NCI-H2196 treated with DMSO at 0.1 percent for 48 hours (cell line): ENCODE measurements around the gene NTM.
"Not testable (repeated sequence)": the region's sequence is repeated elsewhere in the genome, so short reads cannot be mapped to it uniquely, and the experiment has no call there.

ENCODE experiments used
- DNase-seq: peaks from one replicate; lab custom pipeline; 2025; ENCODE audit not compliant: unreplicated experiment; lab: John Stamatoyannopoulos, UW

The NTM gene

DNA sequence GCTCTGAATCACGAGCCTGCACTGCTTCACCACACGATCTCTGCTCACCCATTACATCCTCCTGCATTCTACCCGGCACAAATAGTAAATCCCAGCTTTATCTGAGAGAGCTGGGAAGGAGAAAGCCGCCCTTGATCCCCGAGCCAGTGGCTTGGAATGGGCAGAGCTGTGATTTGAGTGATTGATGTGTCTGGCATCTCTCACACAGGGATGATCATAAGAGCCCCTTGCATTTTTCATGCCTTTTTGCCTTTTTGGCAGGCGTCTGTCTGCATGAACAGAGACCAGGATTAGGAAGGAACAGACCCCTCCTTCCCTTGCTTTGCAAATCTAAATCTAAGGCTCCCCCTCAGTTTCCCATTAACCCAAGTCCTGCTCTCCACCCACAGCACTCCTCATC, 945.3 kb downstream of the NTM start:
- DNase-seq, result no peak

DNA sequence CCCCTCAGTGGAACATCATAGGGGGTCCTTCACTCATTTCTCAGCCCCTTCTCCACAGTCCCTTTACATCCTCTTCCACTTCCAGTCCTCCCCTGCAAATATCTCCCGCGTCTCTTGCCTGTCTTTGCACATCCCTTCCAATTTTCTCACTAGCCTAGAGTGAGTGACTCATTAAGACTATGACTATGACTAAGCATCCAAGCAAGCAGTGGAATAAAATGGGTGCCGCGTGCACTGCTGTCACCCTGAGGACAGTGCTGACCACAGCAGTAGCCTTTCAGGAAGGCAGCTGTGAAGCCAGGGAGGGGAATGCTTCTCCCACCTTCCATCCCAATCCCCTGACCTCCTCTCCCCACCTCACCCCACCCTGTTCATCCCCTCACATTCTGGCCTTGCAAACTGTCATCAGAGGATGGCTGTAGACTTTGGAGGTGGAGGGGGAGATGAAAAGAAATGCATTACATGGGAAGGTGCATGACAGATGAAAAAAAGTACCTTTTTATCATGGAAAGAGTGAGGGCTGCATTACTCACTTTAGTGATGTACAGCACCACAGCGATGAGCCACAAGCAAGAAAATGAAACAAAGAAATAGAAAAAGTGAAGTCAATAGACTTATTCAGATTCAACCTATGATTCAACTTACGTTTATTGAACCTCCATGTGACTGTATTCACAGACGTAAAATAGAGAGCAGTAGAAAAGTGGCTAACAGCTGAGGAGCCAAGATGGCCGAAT, 948.2 kb downstream of the NTM start:
- DNase-seq, result no peak

DNA sequence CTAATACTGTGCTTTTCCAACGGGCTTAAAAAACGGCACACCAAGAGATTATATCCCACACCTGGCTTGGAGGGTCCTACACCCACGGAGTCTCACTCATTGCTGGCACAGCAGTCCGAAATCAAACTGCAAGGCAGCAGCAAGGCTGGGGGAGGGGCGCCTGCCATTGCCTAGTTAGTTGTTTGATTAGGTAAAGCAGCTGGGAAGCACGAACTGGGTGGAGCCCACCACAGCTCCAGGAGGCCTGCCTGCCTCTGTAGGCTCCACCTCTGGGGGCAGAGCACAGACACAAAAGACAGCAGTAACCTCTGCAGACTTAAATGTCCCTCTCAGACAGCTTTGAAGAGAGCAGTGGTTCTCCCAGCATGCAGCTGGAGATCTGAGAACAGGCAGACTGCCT, 949.0 kb downstream of the NTM start:
- DNase-seq, result not testable (repeated sequence)

DNA sequence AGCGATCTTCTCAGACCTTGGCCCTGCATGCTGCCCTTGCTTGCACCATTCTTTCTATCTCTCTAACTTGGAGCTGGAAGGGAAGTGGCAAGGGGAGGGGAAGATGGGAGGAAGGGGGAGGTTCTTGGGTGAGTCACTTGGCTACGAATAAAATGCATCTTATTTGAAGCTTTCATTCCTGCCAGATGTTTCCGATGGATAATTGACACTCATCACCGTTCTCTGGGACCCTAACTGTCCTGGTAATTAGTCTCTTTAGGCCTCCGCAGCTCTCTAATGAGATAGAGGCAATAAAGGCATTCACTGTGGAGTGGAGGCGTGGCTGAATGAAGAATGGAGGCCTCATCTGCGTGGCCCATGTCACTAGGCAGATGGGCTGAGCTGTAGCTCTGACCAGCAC, 960.1 kb downstream of the NTM start:
- DNase-seq, result no peak

DNA sequence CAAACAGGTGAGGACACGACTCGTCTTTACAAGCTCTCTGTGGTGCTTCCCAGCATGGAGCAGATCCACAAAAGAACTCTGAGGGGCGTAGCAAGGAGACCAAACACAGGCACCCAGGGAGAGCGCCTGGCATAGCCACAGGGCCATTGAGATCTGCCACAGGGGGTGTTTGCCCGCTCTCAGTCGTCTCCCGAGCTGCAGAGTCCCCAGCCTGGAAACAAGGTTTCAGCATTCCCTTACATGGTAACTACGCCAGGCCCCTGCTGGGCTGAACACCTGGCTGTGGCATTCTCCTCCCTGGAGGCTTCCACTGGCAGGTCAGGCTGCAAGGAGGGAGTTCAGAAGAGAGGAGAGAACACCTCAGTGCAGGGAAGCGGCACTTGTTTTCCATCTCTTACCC, 962.1 kb downstream of the NTM start:
- DNase-seq, result no peak

DNA sequence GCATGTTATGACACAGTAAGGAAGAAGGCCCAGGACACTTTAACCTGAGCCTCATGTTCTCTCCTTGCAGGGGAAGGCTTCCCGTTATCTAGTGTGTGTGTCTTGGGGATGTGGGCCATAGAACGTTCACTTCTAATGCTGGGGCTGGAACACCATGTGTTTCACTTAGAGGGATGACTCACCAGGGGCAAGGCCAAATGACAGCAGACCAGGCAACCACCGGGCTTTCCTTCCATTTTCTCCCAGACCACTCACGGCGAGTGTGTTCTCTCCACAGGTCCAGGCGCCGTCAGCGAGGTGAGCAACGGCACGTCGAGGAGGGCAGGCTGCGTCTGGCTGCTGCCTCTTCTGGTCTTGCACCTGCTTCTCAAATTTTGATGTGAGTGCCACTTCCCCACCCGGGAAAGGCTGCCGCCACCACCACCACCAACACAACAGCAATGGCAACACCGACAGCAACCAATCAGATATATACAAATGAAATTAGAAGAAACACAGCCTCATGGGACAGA, 964.4 kb downstream of the NTM start:
- no peak for DNase-seq

DNA sequence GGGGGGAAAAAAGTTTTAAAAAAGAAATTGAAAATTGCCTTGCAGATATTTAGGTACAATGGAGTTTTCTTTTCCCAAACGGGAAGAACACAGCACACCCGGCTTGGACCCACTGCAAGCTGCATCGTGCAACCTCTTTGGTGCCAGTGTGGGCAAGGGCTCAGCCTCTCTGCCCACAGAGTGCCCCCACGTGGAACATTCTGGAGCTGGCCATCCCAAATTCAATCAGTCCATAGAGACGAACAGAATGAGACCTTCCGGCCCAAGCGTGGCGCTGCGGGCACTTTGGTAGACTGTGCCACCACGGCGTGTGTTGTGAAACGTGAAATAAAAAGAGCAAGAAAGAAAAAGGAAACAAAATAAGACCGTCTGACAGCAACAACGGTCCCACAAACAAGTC, 964.9 kb downstream of the NTM start:
- no peak for DNase-seq

DNA sequence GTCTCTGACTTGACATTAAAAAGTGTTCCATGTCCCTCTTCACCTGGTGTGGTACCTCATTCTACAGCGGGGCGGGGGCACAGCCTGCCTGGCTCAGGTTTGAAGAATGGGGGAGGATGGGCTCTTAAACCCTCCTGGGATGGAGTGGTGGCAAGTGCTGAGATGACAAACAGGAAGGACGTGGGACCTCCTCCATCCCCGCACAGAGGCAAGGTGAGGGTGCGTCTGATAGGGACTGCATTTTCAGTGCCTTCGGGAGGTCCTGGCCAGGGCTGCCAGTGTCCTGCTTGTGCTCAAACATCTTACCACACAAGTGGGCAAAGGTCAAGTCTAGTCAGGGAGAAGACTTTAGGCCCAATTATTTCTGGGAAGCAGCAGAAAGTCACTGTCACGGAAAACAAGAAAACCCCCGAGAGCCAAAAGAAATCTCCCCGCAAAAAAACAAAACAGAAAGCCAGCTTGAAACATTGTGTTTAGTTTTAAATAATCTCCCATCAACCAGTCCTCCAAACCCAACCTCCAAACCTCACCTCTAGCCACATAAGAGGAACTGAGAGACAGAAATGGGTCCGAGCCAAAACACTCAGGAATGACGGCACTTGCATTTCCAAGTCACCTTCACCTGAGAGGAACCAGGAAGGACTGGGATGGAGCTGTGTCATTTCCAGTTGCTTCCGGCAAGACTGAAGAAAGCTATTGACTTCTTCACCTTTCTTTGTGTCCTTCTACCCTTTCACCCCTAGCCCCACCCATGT, 966.5 kb downstream of the NTM start:
- no peak for DNase-seq

DNA sequence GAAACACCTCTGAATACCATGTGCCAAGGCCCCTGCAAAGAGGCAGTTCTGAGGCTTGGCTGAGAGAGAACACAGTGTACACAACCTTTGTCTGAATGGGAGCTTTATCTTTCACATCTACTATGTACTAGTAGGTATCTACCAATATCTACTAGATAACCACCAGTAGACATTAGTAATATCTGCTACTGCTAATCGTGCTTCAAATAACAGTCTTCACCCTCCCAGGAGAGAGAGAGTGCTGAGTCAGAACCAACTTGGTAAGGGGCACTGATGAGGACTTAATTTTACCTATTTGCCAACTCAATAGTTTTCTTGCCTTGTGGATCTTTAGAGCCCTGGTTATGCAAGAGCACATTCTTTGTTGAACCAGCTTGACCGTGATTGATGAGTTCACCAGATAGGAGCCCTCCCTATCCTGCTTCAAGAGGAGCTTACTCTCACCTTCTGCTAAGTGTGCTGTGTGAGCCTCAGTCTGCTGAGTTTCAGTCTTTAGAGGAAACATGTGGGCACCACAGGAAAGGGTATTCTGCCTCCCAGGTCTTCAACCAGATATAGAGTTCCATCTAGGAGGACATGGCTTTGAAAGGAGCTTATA, 967.5 kb downstream of the NTM start:
- no peak for DNase-seq

DNA sequence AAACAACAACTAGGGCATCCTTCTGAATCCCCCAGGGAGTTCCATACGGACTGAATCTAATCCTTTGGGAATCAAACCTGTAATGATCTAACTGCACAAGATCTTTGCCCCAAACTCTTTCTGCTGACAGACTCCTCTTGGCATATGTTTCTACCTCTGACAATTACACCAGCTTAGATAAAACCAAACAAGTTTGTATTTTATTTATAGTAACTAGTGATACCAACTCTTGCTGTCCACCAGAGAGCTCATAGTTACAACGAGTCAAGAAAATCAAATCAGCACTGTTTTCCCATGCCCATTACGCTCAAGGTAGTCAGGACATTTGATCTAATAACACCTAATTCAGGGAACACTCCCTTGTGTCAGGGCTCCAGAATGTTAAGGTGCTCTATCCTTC, 972.0 kb downstream of the NTM start:
- DNase-seq, result no peak

DNA sequence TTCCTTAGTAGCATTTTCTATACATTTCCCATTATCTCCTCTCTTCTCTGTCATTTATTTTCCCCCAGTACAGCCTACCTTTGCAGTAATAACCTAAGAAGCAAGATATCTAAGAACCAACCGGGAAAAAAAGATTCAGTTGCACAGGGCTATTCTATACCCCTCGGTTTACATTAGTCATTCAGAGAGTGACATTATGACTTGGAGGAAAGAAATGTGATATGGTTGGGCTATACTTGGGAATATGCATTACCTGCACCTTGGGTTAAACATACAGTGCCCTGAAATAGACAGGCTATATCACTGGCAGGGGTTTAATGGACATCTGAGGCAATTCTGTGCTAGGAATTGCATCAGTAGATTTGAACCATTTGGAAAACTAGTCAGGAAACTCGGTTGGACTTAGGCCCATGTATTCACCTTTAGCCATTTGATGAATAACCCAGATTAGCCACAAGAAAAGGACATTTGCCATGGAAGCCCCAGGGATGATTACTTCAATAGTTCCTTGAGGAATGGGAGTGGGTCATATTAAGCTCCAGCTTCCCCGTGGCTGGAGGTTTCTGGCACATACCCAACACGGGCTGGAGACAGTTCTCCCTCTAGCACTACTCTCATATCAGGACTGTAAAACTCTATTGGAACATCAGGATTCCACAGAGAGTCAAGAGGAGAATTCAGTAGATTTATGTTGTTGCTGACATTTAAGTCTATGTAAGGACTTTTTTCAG, 973.2 kb downstream of the NTM start:
- no peak for DNase-seq

DNA sequence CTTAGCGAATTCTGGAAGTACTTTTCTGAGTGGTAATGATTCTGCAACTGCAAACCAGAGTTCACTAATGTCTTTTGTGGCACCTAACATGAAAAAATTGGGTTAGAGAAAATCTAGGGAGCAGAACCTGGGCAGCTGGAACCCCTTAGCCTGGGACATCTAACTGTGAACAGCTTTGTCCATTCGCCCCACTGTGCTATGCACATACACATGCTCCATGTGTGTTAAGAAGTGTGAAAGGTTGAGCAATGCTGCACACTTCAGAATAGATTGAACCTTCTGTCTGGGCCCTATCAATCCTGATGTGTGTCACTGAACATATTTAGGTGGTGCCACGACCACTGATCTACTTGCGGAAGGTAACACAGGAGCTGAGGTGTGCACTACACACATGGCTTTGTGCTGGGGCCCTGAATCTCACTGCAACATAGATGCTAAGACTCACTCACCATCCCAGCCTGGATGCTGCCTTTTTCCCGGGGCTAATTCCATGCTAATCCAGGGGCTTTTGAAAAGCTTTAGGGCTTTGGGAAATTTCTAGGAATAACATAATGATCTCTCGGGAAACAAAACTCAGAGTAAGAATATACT, 976.2 kb downstream of the NTM start:
- no peak for DNase-seq

DNA sequence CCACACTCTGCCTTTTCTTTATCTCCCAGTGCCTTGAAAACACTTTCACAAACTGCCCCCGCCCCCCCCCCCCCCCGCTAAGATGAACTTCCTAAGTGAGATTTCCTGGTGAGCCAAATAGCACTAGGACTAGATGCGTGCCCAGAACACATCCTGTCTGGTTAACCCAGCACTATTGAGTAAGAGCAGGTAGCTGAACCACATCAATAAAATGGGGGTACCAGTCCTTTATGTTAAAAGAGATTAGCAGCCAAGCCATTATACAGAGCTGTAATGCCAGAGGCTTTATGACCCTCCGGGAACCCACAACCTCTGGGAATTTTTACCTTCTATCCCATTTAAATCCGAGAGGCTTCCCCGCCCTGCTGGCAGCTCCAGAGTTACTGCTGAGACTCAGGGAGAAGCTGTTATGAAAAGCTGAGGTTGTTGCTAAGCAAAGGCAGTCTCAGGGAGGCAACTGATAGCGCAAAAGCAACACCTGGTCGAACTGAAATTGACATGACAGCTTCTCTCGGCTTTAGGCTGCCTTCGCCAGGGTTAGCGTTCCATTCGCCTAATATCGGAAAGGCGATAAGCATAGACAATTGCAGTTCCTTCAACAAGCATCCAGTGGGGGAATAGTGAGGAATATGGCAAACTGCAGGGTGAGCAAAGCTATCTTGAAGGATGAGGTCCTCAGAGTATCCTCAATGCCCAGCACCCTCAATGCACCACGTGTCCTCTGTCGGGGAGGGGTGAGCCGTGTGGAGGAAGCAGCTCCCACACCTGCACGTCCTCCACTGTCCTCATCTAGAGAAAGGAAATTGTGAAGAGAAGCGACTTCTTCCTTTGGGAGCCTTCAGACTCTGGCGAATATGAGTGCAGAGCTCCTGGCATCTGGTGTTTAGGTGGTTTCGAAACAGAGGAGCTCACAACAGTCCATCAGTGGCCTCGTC, 977.0 kb downstream of the NTM start:
- DNase-seq, result no peak

DNA sequence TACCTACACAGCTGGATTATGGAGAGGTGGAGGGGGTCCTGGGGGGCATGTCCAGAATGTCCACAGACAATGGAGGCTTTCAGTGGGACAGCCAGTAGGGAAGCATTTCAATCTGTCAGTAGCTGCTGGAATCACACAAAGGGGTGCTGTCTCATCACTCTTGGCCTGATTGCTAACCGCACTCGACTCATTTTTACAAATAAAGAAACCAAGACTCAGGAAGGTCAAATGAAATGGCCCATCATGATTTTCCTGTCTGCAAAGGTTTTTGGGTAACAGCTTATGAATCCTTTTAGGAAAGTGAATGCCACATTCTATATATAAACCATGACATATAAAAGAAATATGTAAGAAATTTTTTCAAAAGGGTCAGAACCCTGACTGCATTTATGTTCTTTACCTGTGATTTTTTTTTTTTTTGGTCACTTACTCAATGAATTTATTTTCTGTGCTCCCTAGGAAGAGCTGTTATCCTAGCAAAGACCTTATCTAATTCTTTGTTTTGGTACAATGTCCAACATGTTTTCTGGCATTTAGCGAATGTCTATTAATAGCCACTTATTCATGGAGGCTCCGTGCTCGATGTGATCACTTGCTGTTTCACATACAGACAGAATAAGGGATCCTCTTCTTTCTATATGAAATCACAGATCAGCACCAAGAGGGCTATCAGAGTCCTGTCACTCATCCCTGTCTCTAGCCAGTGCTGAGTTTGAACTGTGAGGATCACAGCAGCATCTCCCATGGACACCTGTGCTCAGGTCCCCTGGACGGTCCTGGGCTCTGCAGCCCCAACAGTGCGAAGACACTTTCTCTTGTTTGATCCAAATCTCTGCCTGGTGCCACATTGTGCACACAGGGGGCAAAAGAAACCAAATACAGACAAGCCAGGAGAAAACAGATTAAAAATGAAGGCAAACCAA, 979.7 kb downstream of the NTM start:
- DNase-seq, result no peak

DNA sequence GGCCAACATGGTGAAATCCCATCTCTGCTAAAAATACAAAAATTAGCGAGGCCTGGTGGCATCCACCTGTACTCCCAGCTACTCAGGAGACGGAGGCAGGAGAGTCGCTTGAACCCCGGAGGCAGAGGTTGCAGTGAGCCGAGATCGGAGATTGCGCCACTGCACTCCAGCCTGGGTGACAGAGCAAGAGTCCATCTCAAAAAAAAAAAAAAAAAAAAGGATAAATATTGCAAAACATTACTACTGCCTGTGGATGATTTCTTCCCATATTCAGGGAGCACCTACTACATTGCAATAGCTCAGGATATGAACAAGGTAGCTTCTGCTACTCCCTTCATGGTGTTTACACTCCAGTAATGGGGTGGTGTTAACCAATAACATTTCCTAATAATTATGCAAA, 980.6 kb downstream of the NTM start:
- no peak for DNase-seq

DNA sequence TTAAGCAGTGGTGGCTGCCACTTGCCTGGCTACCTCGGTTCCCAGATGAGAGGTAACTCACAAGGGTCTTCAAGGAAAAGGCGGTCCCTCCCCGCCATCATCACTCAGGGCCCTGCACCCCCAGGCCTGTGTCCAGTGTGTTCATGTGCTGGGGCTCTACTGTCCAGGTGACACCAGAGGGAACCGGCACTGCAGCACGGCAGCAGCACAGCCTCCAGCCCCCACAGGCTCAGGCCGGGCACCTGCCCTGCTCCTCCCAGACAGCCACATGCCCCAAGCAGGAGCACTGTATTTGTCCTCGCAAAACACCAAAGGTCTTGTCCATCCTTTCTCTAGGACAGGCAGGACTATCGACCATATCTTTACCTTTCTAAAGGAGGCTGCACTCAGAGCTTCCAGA, 982.1 kb downstream of the NTM start:
- no peak for DNase-seq

DNA sequence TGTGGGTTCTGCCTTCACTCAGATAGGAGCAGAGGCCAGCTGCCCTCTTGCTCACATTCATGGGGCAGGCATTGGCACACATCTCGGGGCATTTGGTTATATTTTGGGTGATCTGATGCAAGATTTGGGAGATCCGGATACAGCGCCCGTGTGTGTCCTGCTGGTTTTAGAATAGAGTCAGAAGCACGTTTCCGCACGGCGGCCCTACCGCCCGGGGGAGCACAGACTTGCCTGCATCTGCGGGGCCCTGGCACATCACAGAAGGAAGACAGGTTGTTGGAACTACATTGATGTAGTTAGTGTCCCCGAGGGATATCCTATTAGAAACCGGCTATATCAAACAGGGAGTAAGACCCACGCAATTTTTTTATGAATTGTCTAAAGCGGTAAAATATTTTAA, 982.8 kb downstream of the NTM start:
- no peak for DNase-seq

DNA sequence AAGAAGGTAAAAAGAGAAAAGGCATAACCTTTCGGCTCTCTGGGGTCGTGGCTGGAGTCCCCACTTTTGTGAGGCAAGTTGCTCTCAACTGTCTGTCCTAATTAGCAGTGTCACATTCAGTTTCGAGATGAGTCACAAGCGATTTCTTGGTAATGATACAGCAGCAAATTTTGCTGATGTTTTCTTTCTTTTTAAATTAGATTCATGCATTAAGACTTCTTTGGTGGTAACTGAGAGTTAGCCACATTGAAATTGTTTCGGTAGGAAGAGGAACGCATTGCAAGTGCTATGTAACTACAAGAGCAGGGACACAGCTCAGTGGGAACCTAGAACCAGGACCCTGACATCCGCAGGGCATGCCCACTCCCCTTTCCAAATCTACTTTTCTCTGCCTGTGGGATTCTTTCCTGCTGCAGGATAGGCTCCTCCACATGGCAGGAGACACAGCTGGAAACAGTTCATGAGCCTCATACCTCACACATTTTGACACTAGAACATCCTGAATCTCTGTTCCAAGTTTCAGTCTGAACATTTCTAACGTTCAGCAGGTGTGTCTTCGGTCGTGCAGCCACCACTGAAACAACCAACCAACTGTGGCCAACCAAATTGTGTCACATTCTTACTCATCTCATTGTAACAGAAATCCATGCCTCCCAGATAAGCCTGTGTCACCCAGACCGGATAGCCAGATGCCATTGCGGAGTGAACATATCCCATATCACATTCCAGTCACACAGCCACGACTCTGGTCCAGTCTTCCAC, 987.6 kb downstream of the NTM start:
- no peak for DNase-seq
